Lower leg skin (tissue), 4 donors: ENCODE results near the gene NMUR1. TPM values are rescaled to one million over a fixed set of nuclear protein-coding genes. Genes with fewer than 3 reads are reported as not detected.

ENCODE experiments used
- DNase-seq, 2 donors: peaks; one replicate each; pipeline ENCODE4 v3.0.0-alpha.2; 2019; ENCODE audit warnings: low spot score in 2 of 2
- H3K4me3 ChIP-seq: fragments of 200-600 bp; sonication (generic); 2 replicates; pipeline ENCODE4 v1.5.1; 2017; ENCODE audit warnings: mild to moderate bottlenecking, low read depth; ENCODE audit not compliant: poor library complexity, severe bottlenecking
- CTCF ChIP-seq, 3 donors: fragments of 450-650 bp; IDR thresholded peaks; one replicate each; pipeline ENCODE4 v1.5.1; 2016; ENCODE audit warnings: antibody characterized with exemption in 3 of 3, mild to moderate bottlenecking in 3 of 3, moderate library complexity in 2 of 3
- POLR2A ChIP-seq, 2 donors: fragments of 450-650 bp; IDR thresholded peaks; one replicate each; pipeline ENCODE4 v1.6.1; 2016 to 2017; ENCODE audit warnings: antibody characterized with exemption in 2 of 2, mild to moderate bottlenecking in 1 of 2, moderate library complexity in 1 of 2
- WGBS, 2 donors: methylation state at CpG; one replicate each; pipeline ENCODE4 v1.1.5; 2018; 5-methylcytosine and 5-hydroxymethylcytosine counted together
- intact Hi-C: fragments of 100-400 bp; cut with DNase I; formaldehyde crosslinking; loops from one replicate; pipeline ENCODE4 v1.15.0; 2023; ENCODE audit warnings: low total_unique reads
- total RNA-seq, 4 donors: library from RNA; depleted of rRNA; stranded (reverse); fragments of >200 nt; gene quantifications; one replicate each; pipeline ENCODE4 v1.1.0, GENCODE V29; 2016

Gene NMUR1
- total RNA-seq, 4 donors from 2014 or later, result 0.19 to 0.29 TPM; not detected in 2

GRCh38 chr2:231494669-231495068, 35.6 kb downstream of the NMUR1 start:
- TF ChIP-seq CTCF (IDR thresholded peaks at IDR 0.05) (no peak), POLR2A (IDR thresholded peaks at IDR 0.05) (no peak)
- intact Hi-C loops, result no loop called here
- H3K4me3 ChIP-seq, result no peak overlapping the region
- 80 to 90% methylated on average over 3 of the region's 3 CpGs for WGBS, 2 donors
- no peak for DNase-seq

GRCh38 chr2:231490801-231491200, 39.4 kb downstream of the NMUR1 start:
- TF ChIP-seq CTCF (IDR thresholded peaks at IDR 0.05) (no peak), POLR2A (IDR thresholded peaks at IDR 0.05) (no peak)
- WGBS, 2 donors, result 93 to 94% methylated on average over 7 of the region's 7 CpGs
- H3K4me3 ChIP-seq, result no peak overlapping the region
- DNase-seq, result peak in 1 of 2 donors; percentile 73
- intact Hi-C loops, result no loop called here

GRCh38 chr2:231489990-231490389, 40.3 kb downstream of the NMUR1 start:
- TF ChIP-seq CTCF (IDR thresholded peaks at IDR 0.05), result no peak
- 85 to 91% methylated on average over 13 to 14 of the region's 14 CpGs for WGBS, 2 donors
- peak in 1 of 2 donors; percentile 76 for DNase-seq

GRCh38 chr2:231488331-231488730, 41.9 kb downstream of the NMUR1 start:
- 87 to 89% methylated on average over 5 of the region's 5 CpGs for WGBS, 2 donors
- H3K4me3 ChIP-seq, result no peak overlapping the region
- TF ChIP-seq POLR2A (IDR thresholded peaks at IDR 0.05), result no peak
- no peak for TF ChIP-seq CTCF (IDR thresholded peaks at IDR 0.05)
- intact Hi-C loops, result loop anchor here (10.0 kb wide), 1 partner anchor 66 kb away; no protein-coding TSS in a partner anchor
- peak in 1 of 2 donors; percentile 50 for DNase-seq

More at GRCh38 chr2:231489990-231490389, 40.3 kb downstream of the NMUR1 start:
- intact Hi-C loops, result loop anchor here (10.0 kb wide), 1 partner anchor 65 kb away; no protein-coding TSS in a partner anchor
- H3K4me3 ChIP-seq, result no peak overlapping the region

GRCh38 chr2:231486851-231487596, 43.2 kb downstream of the NMUR1 start:
- TF ChIP-seq CTCF (IDR thresholded peaks at IDR 0.05), result no peak
- no peak for TF ChIP-seq POLR2A (IDR thresholded peaks at IDR 0.05)
- intact Hi-C loops, result loop anchor here (10.0 kb wide), 1 partner anchor 68 kb away; no protein-coding TSS in a partner anchor
- H3K4me3 ChIP-seq, result no peak overlapping the region
- 85 to 90% methylated on average over 6 of the region's 6 CpGs for WGBS, 2 donors
- DNase-seq, result peak in 1 of 2 donors; percentile 61
